IPS DF 6.9 (cell line): ENCODE data around the gene ARHGAP6.

Experiments
- DNase-seq: peaks from one replicate; pipeline ENCODE4 v3.0.0-alpha.2; 2013; ENCODE audit warnings: low read depth, low spot score
- H3K27ac ChIP-seq: one replicate; pipeline ENCODE4 v1.5.1; 2013; ENCODE audit warnings: low read length, control low read depth
- H3K27me3 ChIP-seq: 2 replicates; pipeline ENCODE4 v1.6.1; 2013; ENCODE audit warnings: mild to moderate bottlenecking, low read length; ENCODE audit not compliant: control insufficient read depth, insufficient read depth
- H3K36me3 ChIP-seq: 2 replicates; pipeline ENCODE4 v1.6.1; 2013; ENCODE audit warnings: low read length; ENCODE audit not compliant: control insufficient read depth, insufficient read depth
- H3K4me1 ChIP-seq: 2 replicates; pipeline ENCODE4 v1.6.1; 2013; ENCODE audit warnings: low read length; ENCODE audit not compliant: control insufficient read depth, insufficient read depth
- H3K4me3 ChIP-seq: 2 replicates; pipeline ENCODE4 v1.5.1; 2013; ENCODE audit warnings: mild to moderate bottlenecking, low read length
- H3K9me3 ChIP-seq: 2 replicates; pipeline ENCODE4 v1.6.1; 2013; ENCODE audit warnings: low read length, inconsistent platforms; ENCODE audit not compliant: control insufficient read depth, insufficient read depth
- WGBS: extraction: QIAGEN DNeasy Blood & Tissue Kit; methylation state at CpG from one replicate; pipeline ENCODE4 v1.1.7; 2013; ENCODE audit warnings: mixed read lengths, missing lambda C conversion rate; ENCODE audit not compliant: insufficient read length, insufficient coverage; 5-methylcytosine and 5-hydroxymethylcytosine counted together

Gene ARHGAP6

DNA sequence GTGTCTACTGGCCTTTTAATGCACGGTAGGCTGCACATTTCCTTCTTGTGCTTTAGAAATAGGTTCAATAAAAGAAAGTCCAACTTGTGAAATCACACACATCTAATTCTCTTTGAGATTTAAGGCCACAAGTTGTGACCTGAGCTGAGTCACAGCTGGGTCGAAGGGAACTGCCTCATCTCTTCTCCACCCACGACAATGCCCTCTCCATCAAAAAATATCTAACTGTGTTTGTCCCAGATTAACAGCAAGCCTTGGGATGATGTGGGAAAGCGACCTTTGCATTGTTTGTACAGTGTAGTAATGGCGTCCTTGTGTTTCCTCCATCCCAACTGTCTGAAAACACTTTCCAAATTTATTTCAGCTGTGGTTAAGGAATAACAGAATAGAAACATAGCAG, 203.6 kb downstream of the ARHGAP6 start:
- no peaks in the 10 kb centered on the region for H3K4me1 ChIP-seq
- no peak overlapping the region for H3K27ac ChIP-seq
- H3K4me3 ChIP-seq, result no peak overlapping the region
- no peaks in the 10 kb centered on the region for H3K36me3 ChIP-seq
- no peaks in the 10 kb centered on the region for H3K27me3 ChIP-seq
- WGBS, result no CpG with 5 or more reads among the region's 5 CpGs
- H3K9me3 ChIP-seq, result no peaks in the 10 kb centered on the region
- no peak for DNase-seq

GRCh38 chrX:11461201-11462001, 204.3 kb downstream of the ARHGAP6 start:
- Histone ChIP-seq H3K4me3 (no peak overlapping the region), H3K4me1 (no peaks in the 10 kb centered on the region), H3K9me3 (no peaks in the 10 kb centered on the region), H3K27me3 (no peaks in the 10 kb centered on the region), H3K36me3 (no peaks in the 10 kb centered on the region), H3K27ac (no peak overlapping the region)
- DNase-seq, result no peak
- no CpG with 5 or more reads among the region's 5 CpGs for WGBS

GRCh38 chrX:11460347-11460746, 205.4 kb downstream of the ARHGAP6 start:
- H3K36me3 ChIP-seq, result no peaks in the 10 kb centered on the region
- no peaks in the 10 kb centered on the region for H3K4me1 ChIP-seq
- H3K27ac ChIP-seq, result no peak overlapping the region
- H3K27me3 ChIP-seq, result no peaks in the 10 kb centered on the region
- no CpG with 5 or more reads among the region's 2 CpGs for WGBS
- H3K4me3 ChIP-seq, result no peak overlapping the region
- H3K9me3 ChIP-seq, result no peaks in the 10 kb centered on the region
- no peak for DNase-seq

DNA sequence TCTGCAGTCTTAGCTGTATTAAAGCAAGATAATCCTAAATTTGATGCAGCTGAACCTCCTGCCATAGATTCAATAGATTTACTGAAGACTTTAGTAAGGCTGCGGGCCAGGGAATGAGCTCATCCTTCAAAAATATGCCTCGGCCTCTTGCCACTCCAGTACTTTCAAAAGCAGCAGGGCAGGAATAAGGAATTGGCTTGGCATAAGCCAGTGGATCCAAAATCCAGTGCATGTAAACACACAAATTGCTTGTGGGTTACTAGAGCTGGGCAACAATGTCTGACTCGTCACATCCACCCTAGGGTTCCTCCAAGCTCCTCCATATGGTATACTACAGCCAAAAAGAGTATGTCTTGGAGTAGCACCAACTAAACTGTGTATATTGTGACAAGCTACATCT, 207.6 kb downstream of the ARHGAP6 start:
- H3K36me3 ChIP-seq, result no peaks in the 10 kb centered on the region
- WGBS, result no CpG with 5 or more reads among the region's 3 CpGs

GRCh38 chrX:11451151-11451550, 214.6 kb downstream of the ARHGAP6 start:
- Histone ChIP-seq H3K4me1 (no peaks in the 10 kb centered on the region), H3K27me3 (no peaks in the 10 kb centered on the region)
- no CpG with 5 or more reads among the region's 5 CpGs for WGBS

More for the DNA sequence above, 207.6 kb downstream of the ARHGAP6 start:
- H3K27me3 ChIP-seq, result no peaks in the 10 kb centered on the region
- no peak overlapping the region for H3K4me3 ChIP-seq
- H3K27ac ChIP-seq, result no peak overlapping the region
- no peaks in the 10 kb centered on the region for H3K4me1 ChIP-seq
- DNase-seq, result no peak
- no peaks in the 10 kb centered on the region for H3K9me3 ChIP-seq

GRCh38 chrX:11450354-11450753, 215.4 kb downstream of the ARHGAP6 start:
- WGBS, result no CpG with 5 or more reads among the region's 8 CpGs
- no peak for DNase-seq
- no peak overlapping the region for H3K4me3 ChIP-seq
- no peaks in the 10 kb centered on the region for H3K27me3 ChIP-seq
- no peaks in the 10 kb centered on the region for H3K9me3 ChIP-seq
- H3K36me3 ChIP-seq, result no peaks in the 10 kb centered on the region
- no peaks in the 10 kb centered on the region for H3K4me1 ChIP-seq
- no peak overlapping the region for H3K27ac ChIP-seq

More at GRCh38 chrX:11451151-11451550, 214.6 kb downstream of the ARHGAP6 start:
- no peak for DNase-seq
- no peaks in the 10 kb centered on the region for H3K36me3 ChIP-seq
- no peaks in the 10 kb centered on the region for H3K9me3 ChIP-seq
- no peak overlapping the region for H3K27ac ChIP-seq
- no peak overlapping the region for H3K4me3 ChIP-seq

- no CpG with 5 or more reads among the region's 2 CpGs for WGBS
- H3K4me1 ChIP-seq, result no peaks in the 10 kb centered on the region
- H3K4me3 ChIP-seq, result no peak overlapping the region
These were observed 216.1 kb downstream of the ARHGAP6 start for GRCh38 chrX:11449613-11450012.

GRCh38 chrX:11447418-11447817, 218.3 kb downstream of the ARHGAP6 start:
- Histone ChIP-seq H3K27ac (no peak overlapping the region), H3K4me1 (no peaks in the 10 kb centered on the region), H3K27me3 (no peaks in the 10 kb centered on the region), H3K9me3 (no peaks in the 10 kb centered on the region), H3K4me3 (no peak overlapping the region), H3K36me3 (no peaks in the 10 kb centered on the region)
- WGBS, result no CpG with 5 or more reads among the region's 1 CpG
- no peak for DNase-seq

More at GRCh38 chrX:11449613-11450012, 216.1 kb downstream of the ARHGAP6 start:
- no peaks in the 10 kb centered on the region for H3K36me3 ChIP-seq
- no peak overlapping the region for H3K27ac ChIP-seq
- DNase-seq, result no peak
- H3K27me3 ChIP-seq, result no peaks in the 10 kb centered on the region
- no peaks in the 10 kb centered on the region for H3K9me3 ChIP-seq

DNA sequence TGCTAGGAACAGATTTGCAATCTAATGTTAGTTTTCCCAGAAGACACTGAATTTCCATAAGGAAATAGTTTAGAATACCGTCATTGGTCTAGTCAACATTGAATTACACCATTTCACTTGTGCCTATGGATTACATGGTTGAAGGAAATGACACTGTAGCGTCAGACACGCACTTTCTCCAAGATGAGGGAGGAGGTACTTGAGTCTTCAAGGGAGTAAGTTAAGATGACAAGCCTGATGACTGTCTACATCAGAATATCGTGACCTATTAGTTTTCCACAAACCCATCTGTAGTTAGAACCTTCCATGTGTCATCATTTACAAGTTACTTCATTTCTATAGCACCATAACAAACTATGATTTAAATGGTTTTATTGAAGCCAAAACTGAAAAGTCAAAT, 218.8 kb downstream of the ARHGAP6 start:
- Histone ChIP-seq H3K4me1 (no peaks in the 10 kb centered on the region), H3K9me3 (no peaks in the 10 kb centered on the region), H3K4me3 (no peak overlapping the region), H3K27me3 (no peaks in the 10 kb centered on the region), H3K36me3 (no peaks in the 10 kb centered on the region), H3K27ac (no peak overlapping the region)
- WGBS, result no CpG with 5 or more reads among the region's 4 CpGs
- DNase-seq, result no peak

GRCh38 chrX:11446336-11446735, 219.4 kb downstream of the ARHGAP6 start:
- DNase-seq, result no peak
- no peaks in the 10 kb centered on the region for H3K9me3 ChIP-seq
- H3K4me1 ChIP-seq, result no peaks in the 10 kb centered on the region
- no peaks in the 10 kb centered on the region for H3K27me3 ChIP-seq
- H3K4me3 ChIP-seq, result no peak overlapping the region
- no CpG with 5 or more reads among the region's 2 CpGs for WGBS
- H3K27ac ChIP-seq, result no peak overlapping the region
- no peaks in the 10 kb centered on the region for H3K36me3 ChIP-seq

DNA sequence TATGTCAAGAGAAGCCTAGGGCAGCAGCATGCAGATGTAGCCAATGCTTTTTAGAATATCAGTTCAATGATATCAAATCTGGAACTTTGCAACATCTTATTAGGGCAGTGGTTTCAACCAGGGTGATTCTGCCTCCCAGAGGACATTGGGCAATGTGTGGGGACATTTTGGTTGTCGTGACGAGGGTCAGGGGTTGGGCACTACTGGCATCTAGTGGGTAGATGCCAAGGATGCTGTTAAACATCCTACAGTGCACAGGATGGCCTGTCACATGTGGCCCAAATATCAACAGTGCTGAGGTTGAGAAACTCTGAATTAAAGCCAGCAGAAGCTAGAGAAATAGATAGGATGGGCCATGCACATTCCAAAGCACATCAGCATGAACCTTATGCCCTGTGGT, 220.2 kb downstream of the ARHGAP6 start:
- Histone ChIP-seq H3K9me3 (no peaks in the 10 kb centered on the region), H3K27ac (no peak overlapping the region), H3K27me3 (no peaks in the 10 kb centered on the region), H3K4me1 (no peaks in the 10 kb centered on the region), H3K4me3 (no peak overlapping the region), H3K36me3 (no peaks in the 10 kb centered on the region)
- WGBS, result no CpG with 5 or more reads among the region's 2 CpGs
- no peak for DNase-seq
